Measurements from ENCODE around the gene GLRX5.

DNA sequence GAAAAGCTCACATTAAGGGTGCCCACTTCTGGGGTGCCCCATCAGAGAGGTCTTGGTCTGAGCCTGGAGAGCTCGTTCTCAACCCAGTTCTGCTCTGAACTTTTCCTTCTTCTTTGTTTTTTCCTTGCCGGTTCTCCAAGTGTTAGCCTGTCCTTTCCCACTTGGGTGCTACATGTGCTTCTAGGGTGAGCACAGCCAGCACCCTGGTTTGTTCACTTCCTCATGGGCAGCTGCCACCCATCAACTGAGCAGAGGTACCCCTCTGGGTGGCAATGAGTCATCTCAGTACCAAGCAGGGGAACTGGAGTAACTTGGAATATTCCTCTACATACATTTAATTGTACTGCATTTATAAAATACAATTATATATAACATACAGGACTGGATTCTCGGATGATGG is 14.5 kb upstream of the GLRX5 start:
- TF ChIP-seq, protein P1, sequence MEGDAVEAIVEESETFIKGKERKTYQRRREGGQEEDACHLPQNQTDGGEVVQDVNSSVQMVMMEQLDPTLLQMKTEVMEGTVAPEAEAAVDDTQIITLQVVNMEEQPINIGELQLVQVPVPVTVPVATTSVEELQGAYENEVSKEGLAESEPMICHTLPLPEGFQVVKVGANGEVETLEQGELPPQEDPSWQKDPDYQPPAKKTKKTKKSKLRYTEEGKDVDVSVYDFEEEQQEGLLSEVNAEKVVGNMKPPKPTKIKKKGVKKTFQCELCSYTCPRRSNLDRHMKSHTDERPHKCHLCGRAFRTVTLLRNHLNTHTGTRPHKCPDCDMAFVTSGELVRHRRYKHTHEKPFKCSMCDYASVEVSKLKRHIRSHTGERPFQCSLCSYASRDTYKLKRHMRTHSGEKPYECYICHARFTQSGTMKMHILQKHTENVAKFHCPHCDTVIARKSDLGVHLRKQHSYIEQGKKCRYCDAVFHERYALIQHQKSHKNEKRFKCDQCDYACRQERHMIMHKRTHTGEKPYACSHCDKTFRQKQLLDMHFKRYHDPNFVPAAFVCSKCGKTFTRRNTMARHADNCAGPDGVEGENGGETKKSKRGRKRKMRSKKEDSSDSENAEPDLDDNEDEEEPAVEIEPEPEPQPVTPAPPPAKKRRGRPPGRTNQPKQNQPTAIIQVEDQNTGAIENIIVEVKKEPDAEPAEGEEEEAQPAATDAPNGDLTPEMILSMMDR (conservative IDR thresholded peaks at IDR 0.05): no peak
- no peak for TF ChIP-seq EZH2 (IDR thresholded peaks at IDR 0.05; ENCODE audit: low read depth)
